HK-2 (cell line): Measurements from ENCODE around the gene RRAD.
"Not testable (repeated sequence)": the region's sequence is repeated elsewhere in the genome, so short reads cannot be mapped to it uniquely, and the experiment has no call there.

ENCODE experiments used
- DNase-seq: peaks from one replicate; pipeline ENCODE4 v3.0.0-alpha.2; 2018; ENCODE audit not compliant: unreplicated experiment

Gene RRAD

DNA sequence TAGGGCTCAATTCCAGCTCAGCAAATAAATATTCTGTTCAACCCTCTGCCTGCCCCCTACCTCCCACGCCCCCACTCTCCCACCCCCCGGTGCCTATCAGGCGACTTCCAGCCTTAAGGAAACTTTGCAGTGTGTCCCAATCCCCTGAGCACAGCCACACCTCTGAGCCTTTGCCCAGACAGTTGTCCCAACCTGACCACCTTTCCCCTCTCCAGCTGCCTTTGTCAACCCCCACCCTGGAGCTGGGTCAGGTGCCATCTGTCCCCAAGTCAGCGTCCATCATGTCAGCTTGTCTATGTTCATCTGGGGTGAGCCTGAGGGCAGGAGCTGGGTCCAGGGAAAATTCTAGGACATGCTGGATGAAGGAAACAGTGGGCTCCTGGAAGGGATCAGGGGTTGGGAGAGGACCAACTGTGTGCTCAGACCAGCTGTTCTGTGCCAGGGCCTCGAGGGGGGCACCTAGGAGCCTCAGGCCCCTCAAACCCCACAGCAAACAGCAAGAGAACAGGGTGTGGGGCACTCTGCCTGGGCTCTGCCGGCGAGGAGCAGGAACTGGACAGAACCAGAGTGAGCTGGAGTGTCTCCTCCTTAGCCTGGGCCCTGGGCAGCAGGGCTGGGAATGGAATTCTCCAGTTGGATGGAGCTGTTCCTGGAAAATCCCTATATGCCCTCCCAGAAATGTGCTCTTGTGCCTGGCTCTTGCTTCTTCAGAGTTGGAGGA is 24.5 kb downstream of the RRAD start:
- no peak for DNase-seq

DNA sequence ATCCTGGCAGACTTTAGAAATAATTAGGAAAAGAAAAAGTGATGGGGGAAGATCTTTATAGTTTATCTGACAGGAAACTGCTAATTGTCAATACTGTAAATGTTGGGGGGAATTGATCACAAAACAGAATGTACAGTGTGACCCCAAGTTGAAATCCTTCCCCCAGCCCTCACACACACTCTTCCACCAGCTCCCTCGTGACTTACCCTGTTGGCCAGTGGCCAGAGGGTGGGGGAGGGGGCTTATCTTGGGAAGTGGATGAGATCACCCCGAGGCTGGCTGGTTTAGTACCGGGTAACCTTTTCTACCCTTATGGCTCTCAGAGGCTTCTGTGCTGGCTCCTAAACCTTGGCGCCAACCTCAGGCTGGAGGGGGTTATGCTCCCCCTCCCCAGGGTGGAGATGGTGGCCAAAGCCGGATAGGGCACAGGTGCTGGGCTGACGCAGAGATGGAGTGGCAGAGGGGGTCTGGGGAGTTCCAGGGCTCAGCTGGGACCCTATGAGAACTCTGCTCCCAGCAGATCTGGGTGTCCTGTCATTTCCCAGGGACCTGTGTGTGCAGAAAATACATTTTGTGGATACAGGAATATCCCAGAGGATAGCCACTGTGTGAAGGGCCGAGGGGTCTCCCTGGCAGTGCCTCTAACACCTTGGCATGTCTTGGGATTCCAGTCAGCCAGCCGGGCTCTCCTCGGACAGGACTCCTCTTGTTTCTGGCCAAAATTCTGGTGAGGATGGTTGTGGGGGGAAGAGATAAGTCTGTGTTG is 25.2 kb downstream of the RRAD start:
- DNase-seq, result peak; percentile 83

DNA sequence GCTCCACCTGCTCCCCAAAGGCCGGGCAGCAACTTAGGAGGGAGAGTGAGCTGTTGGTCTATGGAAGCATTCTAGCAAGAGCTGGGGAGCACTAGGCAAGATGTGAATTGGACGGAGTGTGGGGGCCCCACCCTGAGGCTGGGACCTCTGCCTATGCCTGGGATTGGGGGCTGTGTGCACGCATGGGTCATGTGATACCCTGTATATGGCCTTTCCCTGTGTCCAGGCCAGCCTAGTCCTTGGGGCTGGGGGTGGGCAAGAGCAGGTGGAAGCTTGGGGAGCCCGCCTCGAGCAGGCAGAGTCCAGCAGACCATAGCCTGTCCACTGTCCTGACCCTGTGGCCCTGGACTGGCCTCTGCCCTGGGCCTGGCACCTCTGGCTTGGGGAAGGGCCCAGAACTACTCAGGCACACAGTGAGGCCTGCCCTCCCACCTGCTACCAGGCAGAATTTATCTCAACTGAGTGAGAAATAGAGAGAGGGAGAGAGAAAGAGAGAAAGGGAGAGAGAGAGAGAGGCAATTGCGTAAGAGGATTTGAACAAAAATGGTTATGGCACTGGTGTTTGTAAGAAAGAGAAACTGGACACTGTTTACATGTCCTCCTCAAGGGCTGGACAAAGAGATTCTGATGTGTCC is 25.9 kb downstream of the RRAD start:
- no peak for DNase-seq

DNA sequence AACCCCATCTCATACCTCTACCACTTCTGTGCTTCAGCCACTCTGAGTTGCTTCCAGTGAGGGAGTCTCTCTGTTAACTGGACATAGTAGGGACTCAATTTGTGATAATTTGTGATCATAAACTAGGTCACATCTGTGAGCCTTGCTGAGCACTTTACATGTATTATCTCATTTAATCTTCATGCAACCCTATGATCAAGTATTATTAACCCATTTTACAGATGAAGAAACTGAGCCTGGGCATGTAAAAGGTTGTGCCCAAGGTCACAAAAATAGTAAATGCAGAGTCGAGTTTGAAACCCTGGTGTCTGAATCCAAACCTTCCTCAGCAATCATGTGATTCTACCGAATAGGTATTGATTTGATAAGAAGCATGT is 26.4 kb downstream of the RRAD start:
- DNase-seq, result no peak

DNA sequence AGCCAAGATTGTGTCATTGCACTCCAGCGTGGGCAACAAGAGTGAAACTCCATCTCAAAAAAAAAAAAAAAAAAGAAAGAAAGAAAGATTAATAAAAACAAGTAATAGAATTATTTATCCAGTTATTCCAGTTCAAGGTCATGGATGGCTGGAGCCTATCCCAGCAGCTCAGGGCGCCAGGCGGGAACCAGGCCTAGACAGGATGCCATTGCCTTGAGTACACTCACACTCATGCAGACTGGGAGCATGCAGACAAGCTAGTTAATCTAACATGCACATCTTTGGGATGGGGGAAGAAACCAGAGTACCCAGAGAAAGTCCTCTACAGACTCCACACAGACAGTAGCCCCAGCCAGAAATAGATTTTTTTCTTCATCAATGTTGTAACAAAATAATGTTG is 27.1 kb downstream of the RRAD start:
- peak; percentile 68 for DNase-seq

DNA sequence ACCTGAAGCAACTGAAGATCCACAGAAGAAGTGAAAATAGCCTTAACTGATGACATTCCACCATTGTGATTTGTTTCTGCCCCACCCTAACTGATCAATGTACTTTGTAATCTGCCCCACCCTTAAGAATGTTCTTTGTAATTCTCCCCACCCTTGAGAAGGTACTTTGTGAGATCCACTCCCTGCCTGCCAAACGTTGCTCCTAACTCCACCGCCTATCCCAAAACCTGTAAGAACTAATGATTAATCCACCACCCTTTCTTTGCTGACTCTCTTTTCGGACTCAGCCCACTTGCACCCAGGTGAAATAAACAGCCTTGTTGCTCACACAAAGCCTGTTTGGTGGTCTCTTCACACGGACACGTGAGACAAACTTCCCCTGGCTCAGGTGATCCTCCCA is 28.7 kb downstream of the RRAD start:
- DNase-seq, result not testable (repeated sequence)

DNA sequence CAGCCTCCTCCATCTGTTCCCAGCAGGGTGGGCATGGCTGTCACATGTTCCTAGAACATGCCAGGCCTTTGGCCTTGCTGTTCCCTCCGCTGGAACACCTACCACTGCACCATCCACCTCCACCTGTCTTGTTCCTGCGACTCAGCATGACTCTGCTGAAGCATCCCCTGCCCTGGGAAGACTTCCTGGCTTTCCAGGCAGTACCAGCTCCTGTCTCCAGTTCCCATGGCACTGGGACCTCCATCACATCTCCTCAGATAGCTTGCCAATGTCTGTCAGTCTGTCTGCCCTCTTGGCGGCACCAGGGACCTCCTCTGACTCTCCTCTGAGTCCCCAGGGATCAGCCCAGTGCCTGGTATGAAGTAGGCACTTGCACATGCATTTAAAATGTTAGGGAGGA is 29.3 kb downstream of the RRAD start:
- no peak for DNase-seq

DNA sequence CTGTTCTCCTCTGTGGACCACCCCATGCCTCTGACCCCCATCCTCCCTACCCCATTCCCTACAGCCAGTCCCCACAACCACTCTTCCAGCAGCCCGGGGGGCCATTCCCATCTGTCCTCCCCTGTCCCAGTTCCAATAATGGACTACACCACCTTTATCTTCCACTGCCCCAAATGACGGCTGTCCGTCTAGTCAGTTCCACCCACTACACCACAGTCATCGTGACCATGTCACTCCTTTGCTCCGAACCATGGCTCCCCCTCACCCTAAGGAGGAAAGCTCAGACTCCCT is 29.7 kb downstream of the RRAD start:
- no peak for DNase-seq

DNA sequence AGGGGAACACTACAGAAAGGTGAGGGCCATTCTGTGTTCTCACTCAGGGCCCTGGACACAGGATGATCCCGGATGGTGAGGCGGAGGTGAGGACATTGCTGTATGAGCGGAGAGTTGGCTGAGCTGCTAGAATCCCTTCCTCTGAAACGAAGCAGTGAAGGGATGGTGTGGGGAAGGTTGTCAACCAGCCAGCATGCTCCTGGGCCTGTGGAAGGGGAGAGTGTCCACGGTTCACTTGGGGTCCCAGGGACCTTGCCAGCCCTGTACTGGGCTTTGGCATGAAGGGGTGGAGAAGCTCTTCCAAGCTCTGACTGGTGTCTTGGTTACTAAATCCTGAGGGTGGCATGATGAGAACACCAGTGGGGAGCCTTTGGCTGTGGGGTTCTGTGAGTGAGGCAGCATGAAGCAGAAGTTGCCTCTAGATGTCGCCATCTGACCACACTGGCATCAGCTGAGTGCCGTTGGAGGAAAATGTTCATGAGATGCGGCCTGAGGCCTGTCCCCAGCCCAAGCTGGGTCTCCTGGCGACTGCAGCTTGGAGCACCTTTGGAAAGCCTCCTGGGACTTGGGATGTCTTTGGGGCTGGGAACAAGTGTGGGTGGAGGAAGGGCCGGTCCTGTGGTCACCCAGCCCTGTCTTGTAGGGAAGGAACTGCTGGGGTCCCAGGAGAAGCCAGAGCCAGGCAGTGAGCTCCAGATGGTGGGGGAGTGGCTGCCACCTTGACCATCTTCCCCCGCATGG is 30.2 kb downstream of the RRAD start:
- DNase-seq, result peak; percentile 67

DNA sequence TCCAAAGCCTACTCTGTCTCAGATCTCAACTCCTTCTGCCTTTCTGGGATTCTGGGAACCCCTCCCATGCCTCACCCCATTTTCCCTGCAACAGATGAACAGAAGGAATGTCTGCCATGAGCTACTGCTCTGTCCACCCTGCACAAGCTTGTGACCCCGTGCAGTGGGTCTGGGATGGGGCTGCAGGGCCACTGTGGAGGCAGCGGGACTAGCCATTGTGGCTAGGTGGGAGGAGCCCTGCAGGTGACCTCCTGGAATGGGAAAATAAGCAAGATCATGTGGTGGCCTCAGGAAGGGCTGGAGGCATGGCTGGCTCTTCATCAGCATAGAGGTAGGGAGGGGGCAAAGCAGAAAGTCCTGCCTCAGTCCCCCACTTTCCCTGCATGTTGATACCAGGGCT is 31.3 kb downstream of the RRAD start:
- no peak for DNase-seq

DNA sequence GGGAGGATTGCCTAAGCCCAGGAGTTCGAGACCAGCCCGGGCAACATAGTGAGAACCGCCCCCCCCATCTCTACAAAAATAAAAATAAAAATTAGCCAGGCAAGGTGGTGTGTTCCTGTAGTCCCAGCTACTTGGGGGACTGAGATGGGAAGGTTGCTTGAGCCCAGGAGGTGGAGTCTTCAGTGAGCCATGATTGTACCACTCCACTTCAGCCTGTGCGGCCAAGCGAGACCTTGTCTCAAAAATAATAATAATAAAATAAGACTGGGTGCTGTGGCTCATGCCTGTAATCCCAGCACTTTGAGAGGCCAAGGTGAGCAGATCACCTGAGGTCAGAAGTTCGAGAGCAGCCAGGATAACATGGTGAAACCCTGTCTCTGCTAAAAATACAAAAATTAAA is 33.5 kb downstream of the RRAD start:
- no peak for DNase-seq

DNA sequence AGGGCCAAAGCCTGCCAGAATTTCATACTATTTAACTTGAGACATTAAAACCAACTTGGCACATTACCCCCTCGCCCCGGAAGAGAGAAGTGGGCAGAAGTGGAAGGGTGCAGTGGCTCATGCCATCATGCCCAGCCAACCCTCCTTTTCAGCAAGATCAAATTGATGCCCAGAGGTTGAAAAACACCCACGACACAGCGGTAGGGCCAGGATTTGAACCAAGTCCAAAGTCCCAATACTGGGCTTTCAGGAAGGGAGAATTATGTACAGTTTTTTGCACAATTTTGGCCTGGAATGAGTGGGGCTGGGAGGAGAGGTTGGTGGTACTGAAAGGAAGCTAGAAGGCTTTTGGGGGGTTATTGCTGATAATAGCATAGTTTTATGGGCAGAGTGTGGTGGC is 34.0 kb downstream of the RRAD start:
- no peak for DNase-seq

DNA sequence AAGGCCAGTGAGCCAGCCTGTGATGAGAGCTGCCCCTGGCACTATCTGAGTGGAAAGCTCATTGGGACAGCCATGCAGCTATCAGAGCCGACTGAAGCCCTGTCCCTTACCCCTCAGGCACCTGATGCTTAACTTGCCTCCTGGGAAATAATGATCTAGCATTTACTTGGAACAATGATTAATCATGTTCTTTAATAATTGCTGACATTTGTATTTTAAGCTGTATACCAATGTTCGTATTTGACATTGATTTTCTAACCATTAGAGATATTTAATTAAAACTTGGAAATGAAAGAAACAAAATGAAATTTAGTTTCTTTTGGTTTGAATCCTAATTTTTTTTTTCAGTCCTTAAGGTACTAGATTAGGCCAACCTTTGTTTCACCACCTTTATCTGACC is 34.5 kb downstream of the RRAD start:
- DNase-seq, result no peak

DNA sequence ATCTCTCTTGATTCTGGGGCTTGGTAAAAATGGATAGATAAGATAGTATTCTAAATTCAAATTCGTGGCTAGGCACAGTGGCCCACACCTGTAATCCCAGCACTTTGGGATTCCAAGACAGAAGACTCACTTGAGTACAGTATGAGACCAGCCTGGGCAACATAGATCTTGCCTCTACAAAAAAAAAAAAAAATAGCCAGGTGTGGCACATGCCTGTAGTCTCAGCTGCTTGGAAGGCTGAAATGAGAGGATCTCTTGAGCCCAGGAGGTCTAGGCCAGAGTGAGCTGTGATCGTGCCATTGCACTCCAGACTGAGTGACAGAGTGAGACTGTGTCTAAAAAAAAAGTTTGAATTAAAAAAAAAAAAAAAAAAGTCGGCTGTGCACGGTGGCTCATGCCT is 35.7 kb downstream of the RRAD start:
- no peak for DNase-seq

DNA sequence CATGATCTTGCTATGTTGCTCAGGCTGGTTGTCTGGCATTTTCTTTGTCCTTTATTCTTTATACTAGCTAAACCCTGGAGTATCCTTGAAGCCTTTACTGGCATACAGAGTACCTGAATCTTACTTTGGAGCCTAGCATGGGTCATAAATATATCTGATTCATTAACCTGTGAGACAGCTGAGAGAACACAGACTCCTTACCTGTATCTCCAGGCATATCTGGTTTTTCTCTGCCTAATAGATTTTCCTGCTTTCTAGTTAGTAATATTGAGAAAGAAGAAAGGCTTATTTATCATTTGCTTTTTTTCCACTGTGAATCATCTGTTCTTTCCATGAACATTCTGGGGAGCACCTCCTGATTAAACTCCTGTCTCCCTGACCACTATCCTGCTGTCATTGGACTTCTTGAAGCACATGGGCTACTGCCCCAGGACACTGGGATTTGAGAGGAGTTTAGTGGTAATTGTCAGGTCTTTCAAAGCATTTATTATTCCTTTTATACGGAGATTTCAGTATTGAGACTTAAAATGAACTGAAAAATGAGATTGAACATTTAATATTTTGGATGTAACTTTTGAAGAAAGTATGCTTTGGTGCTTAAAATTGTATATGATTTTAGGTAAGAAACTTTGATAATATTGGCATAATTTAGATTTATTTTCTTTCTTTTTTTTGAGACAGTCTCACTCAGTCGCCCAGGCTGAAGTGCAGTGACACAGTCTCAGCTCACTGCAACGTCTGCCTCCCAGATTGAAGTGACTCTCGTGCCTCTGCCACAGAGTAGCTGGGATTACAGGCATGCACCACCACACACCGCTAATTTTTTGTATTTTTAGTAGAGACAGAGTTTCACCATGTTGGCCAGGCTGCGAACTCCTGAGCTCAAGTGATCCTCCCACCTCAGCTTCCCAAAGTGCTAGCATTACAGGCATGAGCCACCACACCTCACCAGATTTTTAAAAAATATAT is 36.4 kb downstream of the RRAD start:
- DNase-seq, result no peak

DNA sequence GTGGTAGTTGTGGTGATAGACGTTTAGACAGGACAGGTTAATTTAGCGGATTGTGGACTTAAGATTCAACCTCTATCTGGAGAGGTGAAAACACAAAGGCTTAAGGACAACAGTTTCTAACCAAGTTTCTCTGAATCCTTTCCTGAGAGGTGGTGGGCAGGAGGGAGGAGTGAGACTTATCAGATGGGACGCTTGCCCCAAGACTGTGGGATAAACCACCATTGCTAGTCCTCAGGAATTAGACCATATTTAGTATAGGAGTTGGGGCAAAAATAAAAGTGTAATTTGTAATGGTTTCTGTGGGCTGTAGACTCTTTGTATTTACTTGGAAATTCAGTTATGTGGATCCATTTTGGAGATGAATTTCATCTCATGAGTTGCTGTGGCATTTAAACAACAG is 38.4 kb downstream of the RRAD start:
- no peak for DNase-seq

DNA sequence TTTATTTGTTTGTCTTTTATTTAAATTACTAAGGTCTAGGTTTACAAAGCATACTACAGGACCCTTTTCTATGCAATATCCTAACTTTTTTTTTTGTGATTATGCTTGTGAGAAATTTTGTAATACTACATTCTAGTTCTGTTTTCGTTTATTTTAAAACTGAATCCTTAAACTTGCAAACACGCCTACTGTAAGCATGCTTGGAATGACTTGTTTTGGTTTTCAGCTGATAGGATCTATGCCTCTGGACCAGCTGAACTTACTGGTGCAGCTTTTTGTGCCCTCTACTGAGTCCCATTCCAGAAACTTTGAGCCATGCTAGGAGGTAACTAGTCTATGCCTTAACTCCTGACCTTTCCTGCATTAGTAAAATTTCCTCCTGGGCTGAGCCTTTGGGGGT is 39.0 kb downstream of the RRAD start:
- no peak for DNase-seq

DNA sequence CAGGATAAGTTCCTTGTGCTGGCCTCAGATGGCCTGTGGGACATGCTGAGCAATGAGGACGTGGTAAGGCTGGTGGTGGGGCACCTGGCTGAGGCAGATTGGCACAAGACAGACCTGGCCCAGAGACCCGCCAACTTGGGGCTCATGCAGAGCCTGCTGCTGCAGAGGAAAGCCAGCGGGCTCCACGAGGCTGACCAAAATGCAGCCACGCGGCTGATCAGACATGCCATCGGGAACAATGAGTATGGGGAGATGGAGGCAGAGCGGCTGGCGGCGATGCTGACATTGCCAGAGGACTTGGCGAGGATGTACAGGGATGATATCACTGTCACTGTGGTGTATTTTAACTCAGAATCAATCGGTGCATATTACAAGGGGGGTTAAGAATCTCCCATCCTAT is 39.8 kb downstream of the RRAD start:
- DNase-seq, result no peak

DNA sequence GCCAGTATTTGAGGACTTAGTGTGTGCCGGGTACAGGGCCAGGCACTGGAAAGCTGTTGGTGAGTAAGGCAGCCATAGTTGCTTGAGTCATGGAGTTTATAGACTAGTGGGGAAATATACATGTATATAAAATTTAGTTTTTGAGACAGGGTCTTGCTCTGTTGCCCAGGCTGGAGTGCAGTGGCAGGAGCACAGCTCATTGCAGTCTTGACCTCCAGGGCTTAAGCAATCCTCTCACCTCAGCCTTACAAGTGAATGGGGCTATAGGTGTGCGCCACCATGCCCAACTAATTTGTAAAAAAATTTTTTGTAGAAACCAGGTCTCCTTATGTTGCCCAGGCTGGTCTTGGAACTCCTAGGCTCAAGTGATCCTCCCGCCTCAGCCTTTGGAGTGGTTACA is 42.6 kb downstream of the RRAD start:
- DNase-seq, result no peak

DNA sequence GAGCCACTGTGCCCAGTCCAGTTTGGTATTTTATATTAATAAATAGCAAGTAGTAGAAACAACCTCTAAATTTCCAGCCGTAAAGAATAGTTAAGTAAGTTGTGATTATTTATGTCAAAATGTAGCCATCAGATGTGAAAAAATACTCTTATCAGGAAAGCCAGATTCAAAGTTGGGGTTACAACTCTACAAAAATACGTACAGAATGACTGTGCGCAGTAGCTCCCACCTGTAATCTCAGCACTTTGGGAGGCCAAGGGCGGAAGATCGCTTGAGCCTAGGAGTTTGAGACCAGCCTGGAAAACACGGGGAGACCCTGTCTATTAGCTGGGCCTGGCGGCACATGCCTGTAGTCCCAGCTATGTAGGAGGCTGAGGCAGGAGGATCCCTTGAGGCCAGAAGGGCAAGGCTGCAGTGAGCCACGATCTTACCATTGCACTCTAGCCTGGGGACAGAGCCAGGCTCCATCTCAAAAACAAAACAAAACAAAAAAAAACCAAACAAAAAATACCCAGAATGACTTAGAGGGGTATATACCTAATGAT is 43.3 kb downstream of the RRAD start:
- DNase-seq, result no peak

DNA sequence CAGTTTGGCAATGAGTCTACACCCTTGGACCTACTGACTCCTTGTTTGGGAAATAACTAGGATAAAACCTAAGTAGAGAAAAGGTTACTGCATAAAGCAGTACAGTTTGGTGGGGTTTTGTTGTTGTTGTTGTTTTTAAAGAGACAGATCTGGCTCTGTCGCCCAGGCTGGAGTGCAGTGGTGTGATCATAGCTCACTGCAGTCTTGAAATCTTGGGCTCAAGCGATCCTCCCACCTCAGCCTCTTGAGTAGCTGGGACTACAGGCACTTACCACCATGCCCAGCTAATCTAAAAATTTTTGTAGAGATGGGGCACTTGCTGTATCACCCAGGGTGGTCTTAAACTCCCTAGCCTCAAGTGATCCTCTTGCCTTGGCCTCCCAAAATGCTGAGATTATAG is 43.8 kb downstream of the RRAD start:
- no peak for DNase-seq
